Psoas muscle (tissue), 8 donors: ENCODE data around the gene KLK10. TPM values are rescaled to one million over a fixed set of nuclear protein-coding genes. Genes with fewer than 3 reads are reported as not detected.

Experiments
- ATAC-seq, 4 donors: fragments of 200-7000 bp; cut with Tn5 transposase; one replicate each; pipeline ENCODE4 v1.9.1; 2020; ENCODE audit warnings: moderate library complexity in 3 of 4, mild to moderate bottlenecking in 2 of 4
- DNase-seq, 2 donors: peaks; one replicate each; pipeline ENCODE4 v3.0.0-alpha.2; 2020
- H3K27ac ChIP-seq: fragments of 200-600 bp; one replicate; pipeline ENCODE4 v1.8.0; 2022
- H3K27me3 ChIP-seq, 3 donors: fragments of 200-600 bp in 1 of 3; one replicate each; pipeline versions ENCODE4 v1.6.1 to v1.8.0; 2013 to 2022; ENCODE audit warnings: low read length in 2 of 3, mild to moderate bottlenecking in 2 of 3, moderate library complexity in 1 of 3; ENCODE audit not compliant: insufficient read depth in 3 of 3
- H3K36me3 ChIP-seq, 2 donors: fragments of 200-600 bp in 1 of 2; one replicate each; pipeline versions ENCODE4 v1.6.1 to v1.8.0; 2013 to 2022; ENCODE audit warnings: low read depth in 1 of 2, mild to moderate bottlenecking in 1 of 2, moderate library complexity in 1 of 2; ENCODE audit not compliant: insufficient read depth in 1 of 2
- H3K4me1 ChIP-seq: fragments of 200-600 bp; one replicate; pipeline ENCODE4 v1.8.0; 2022
- H3K4me3 ChIP-seq: fragments of 200-600 bp; one replicate; pipeline ENCODE4 v1.8.0; 2022; ENCODE audit warnings: mild to moderate bottlenecking
- H3K9me3 ChIP-seq: fragments of 200-600 bp; one replicate; pipeline ENCODE4 v1.8.0; 2022
- CTCF ChIP-seq: fragments of 200-600 bp; IDR thresholded peaks from one replicate; pipeline ENCODE4 v1.8.0; 2022; ENCODE audit warnings: antibody characterized with exemption
- WGBS, 3 donors: extraction: QIAGEN DNeasy Blood & Tissue Kit; methylation state at CpG; one replicate each; pipeline versions ENCODE4 v1.1.6 to v1.1.7; 2013; 5-methylcytosine and 5-hydroxymethylcytosine counted together
- intact Hi-C, 2 donors: fragments of 100-400 bp; cut with DNase I; formaldehyde crosslinking; loops; one replicate each; pipeline versions ENCODE4 v1.11.0 to v1.14.2; 2022
- polyA plus RNA-seq, 3 donors: library from polyadenylated mRNA; stranded (reverse); fragments of 200-250 nt; gene quantifications; one replicate each; pipeline ENCODE4 v1.2.3, GENCODE V29; 2013
- total RNA-seq, 4 donors: library from RNA; stranded (reverse); fragmentation: NEBNext Ultra II Directional in 2 of 4; extraction: Animal tissue kit (Norgen Biotek cat#: 25700) in 2 of 4; gene quantifications; one replicate each; pipeline versions ENCODE4 v1.2.1 to v1.2.4, GENCODE V29; 2021 to 2023
- donor health status: healthy with polysubstance abuse.
- donor health status: DM: no; HTN: no; CAD: no; lungs with moderate emphysema.
- donor health status: Bipolar disorder and iron deficiency.
- donor health status: healthy.
- donor health status: DM: yes; HTN: yes; CAD: no.
- donor health status: DM: no; HTN: no; CAD: no.
- donor health status: DM: no; HTN: no; CAD: no.
- donor health status: DM: yes; HTN: yes; CAD: no.

Gene KLK10
- total and polyA plus RNA-seq, 7 donors = 0.04 to 0.16 (median 0.04) TPM; not detected in 4

- H3K27me3 ChIP-seq = peaks cover 0 to 58% (median 9%) of the 10 kb centered on the region in 3 donors
- 83 to 86% (median 85%) methylated on average over 6 of the region's 6 CpGs for WGBS, 3 donors
Observed at GRCh38 chr19:51014242-51014641, 5.3 kb downstream of the KLK10 start.

GRCh38 chr19:51012661-51013190, 6.8 kb downstream of the KLK10 start:
- intact Hi-C loops = no loop called here
- no peaks in the 10 kb centered on the region for H3K36me3 ChIP-seq
- H3K27ac ChIP-seq = no peak overlapping the region
- 66 to 69% (median 66%) methylated on average over 12 of the region's 12 CpGs for WGBS, 3 donors
- H3K9me3 ChIP-seq = no peaks in the 10 kb centered on the region
- no peak overlapping the region for H3K4me3 ChIP-seq
- DNase-seq (no peak), ATAC-seq (no peak)
- H3K4me1 ChIP-seq = no peaks in the 10 kb centered on the region
- peaks cover 0 to 42% (median 9%) of the 10 kb centered on the region in 3 donors for H3K27me3 ChIP-seq
- no peak for TF ChIP-seq CTCF

More at GRCh38 chr19:51014242-51014641, 5.3 kb downstream of the KLK10 start:
- intact Hi-C loops = no loop called here
- Histone ChIP-seq H3K9me3 (no peaks in the 10 kb centered on the region), H3K4me1 (no peaks in the 10 kb centered on the region), H3K27ac (no peak overlapping the region), H3K36me3 (no peaks in the 10 kb centered on the region), H3K4me3 (no peak overlapping the region)
- ATAC-seq = no peak
- TF ChIP-seq CTCF = no peak
- no peak for DNase-seq

GRCh38 chr19:51010066-51010795, 9.3 kb downstream of the KLK10 start:
- Histone ChIP-seq H3K4me3 (no peak overlapping the region), H3K27ac (no peak overlapping the region), H3K36me3 (no peaks in the 10 kb centered on the region), H3K9me3 (no peaks in the 10 kb centered on the region), H3K4me1 (no peaks in the 10 kb centered on the region), H3K27me3 (peaks cover 0 to 17% (median 0%) of the 10 kb centered on the region in 3 donors)
- 63 to 68% (median 67%) methylated on average over 4 of the region's 4 CpGs for WGBS, 3 donors
- no peak for ATAC-seq
- no peak for TF ChIP-seq CTCF
- intact Hi-C loops = no loop called here
- DNase-seq = no peak

- H3K27ac ChIP-seq = no peak overlapping the region
- no peak overlapping the region for H3K4me3 ChIP-seq
- ATAC-seq (no peak), DNase-seq (no peak)
- no peaks in the 10 kb centered on the region for H3K36me3 ChIP-seq
- intact Hi-C loops = no loop called here
- peaks cover 0 to 8% (median 0%) of the 10 kb centered on the region in 3 donors for H3K27me3 ChIP-seq
- TF ChIP-seq CTCF = no peak
- H3K9me3 ChIP-seq = no peaks in the 10 kb centered on the region
- H3K4me1 ChIP-seq = no peaks in the 10 kb centered on the region
- WGBS, 3 donors = 64 to 68% (median 67%) methylated on average over 19 of the region's 19 CpGs
Observed at GRCh38 chr19:51009061-51009891, 10.2 kb downstream of the KLK10 start.
